B cell (primary cell): ENCODE results near the gene MOCS2. TPM values are rescaled to one million over a fixed set of nuclear protein-coding genes. Genes with fewer than 3 reads are reported as not detected.

Source experiments
- ATAC-seq: fragments of 200-7000 bp; cut with Tn5 transposase; one replicate; pipeline ENCODE4 v1.10.0; 2021; ENCODE audit warnings: low read depth, mild to moderate bottlenecking, moderate number of reproducible peaks, moderate library complexity
- CTCF ChIA-PET: fragments of 350-600 bp; sonication (Branson Sonifier 250); formaldehyde crosslinking; loops from one replicate; lab custom pipeline; 2021; ENCODE audit warnings: antibody characterized with exemption, inconsistent platforms; lab: Charles Lee
- POLR2A ChIA-PET: fragments of 350-600 bp; sonication (Branson Sonifier 250); formaldehyde crosslinking; loops from one replicate; lab custom pipeline; 2021; ENCODE audit warnings: antibody characterized with exemption; lab: Charles Lee
- DNase-seq: peaks from one replicate; pipeline ENCODE4 v3.0.0; 2013
- H2AFZ ChIP-seq: 2 replicates; pipeline ENCODE4 v1.6.1; 2012; ENCODE audit warnings: mild to moderate bottlenecking, low read depth, low read length; ENCODE audit not compliant: insufficient read depth, poor library complexity, severe bottlenecking
- H3K27ac ChIP-seq, 2 donors: 1 replicate in 1 of 2; 2 replicates in 1 of 2; pipeline ENCODE4 v1.5.1; 2012 to 2013; ENCODE audit warnings: low read length in 2 of 2, mild to moderate bottlenecking in 2 of 2, moderate library complexity in 1 of 2
- H3K27me3 ChIP-seq, 4 experiments: fragments of 200-600 bp in 1 of 4; sonication (generic) in 1 of 4; replicated peaks in 1 of 4; 1 replicate in 2 of 4; 2 replicates in 2 of 4; pipeline versions ENCODE4 v1.6.1 to v1.7.0; 2013 to 2016; ENCODE audit warnings: low read length in 3 of 4, mild to moderate bottlenecking in 2 of 4, mixed read lengths in 1 of 4, moderate library complexity in 1 of 4; ENCODE audit not compliant: insufficient read depth in 4 of 4, control insufficient read depth in 3 of 4; ENCODE audit errors: control extremely low read depth in 1 of 4
- H3K36me3 ChIP-seq, 2 experiments: replicated peaks in 1 of 2; 1 replicate in 1 of 2; 2 replicates in 1 of 2; pipeline versions ENCODE4 v1.6.1 to v1.7.1; 2013; ENCODE audit warnings: low read length in 1 of 2; ENCODE audit not compliant: insufficient read depth in 2 of 2, control insufficient read depth in 1 of 2; ENCODE audit errors: control extremely low read depth in 1 of 2, extremely low read depth in 1 of 2
- H3K4me1 ChIP-seq, 2 donors: fragments of 200-600 bp in 1 of 2; sonication (generic) in 1 of 2; 1 replicate in 1 of 2; 2 replicates in 1 of 2; pipeline versions ENCODE4 v1.5.1 to v1.6.1; 2013 to 2017; ENCODE audit warnings: low read length in 2 of 2; ENCODE audit not compliant: control insufficient read depth in 2 of 2, insufficient read depth in 2 of 2
- H3K4me2 ChIP-seq: replicated peaks from 2 replicates; pipeline ENCODE3; 2012; ENCODE audit warnings: mild to moderate bottlenecking, low read depth, low read length; ENCODE audit not compliant: poor library complexity, severe bottlenecking
- H3K4me3 ChIP-seq, 5 experiments: fragments of 200-600 bp in 1 of 5; sonication (generic) in 1 of 5; 1 replicate in 3 of 5; 2 replicates in 2 of 5; pipeline versions ENCODE4 v1.5.1 to v1.7.0; 2011 to 2016; ENCODE audit warnings: low read length in 4 of 5, mild to moderate bottlenecking in 4 of 5, low read depth in 2 of 5, control low read depth in 1 of 5, moderate library complexity in 1 of 5; ENCODE audit not compliant: insufficient read depth in 1 of 5; ENCODE audit errors: control extremely low read depth in 1 of 5, extremely low read depth in 1 of 5
- H3K79me2 ChIP-seq: fragments of 200-600 bp; sonication (generic); one replicate; pipeline ENCODE4 v1.6.0; 2016; ENCODE audit warnings: low read length; ENCODE audit not compliant: control insufficient read depth, insufficient read depth
- H3K9ac ChIP-seq: fragments of 200-600 bp; sonication (generic); 2 replicates; pipeline ENCODE4 v1.6.1; 2017; ENCODE audit warnings: mild to moderate bottlenecking, low read length, moderate library complexity
- H3K9me3 ChIP-seq, 3 donors: one replicate each; pipeline versions ENCODE4 v1.6.1 to v1.7.1; 2013; ENCODE audit warnings: low read length in 2 of 3; ENCODE audit not compliant: control insufficient read depth in 2 of 3, insufficient read depth in 1 of 3; ENCODE audit errors: control extremely low read depth in 1 of 3
- H4K20me1 ChIP-seq: 2 replicates; pipeline ENCODE4 v1.6.0; 2012; ENCODE audit warnings: mild to moderate bottlenecking, low read length; ENCODE audit not compliant: insufficient read depth, control insufficient read depth, poor library complexity, severe bottlenecking
- H3K27ac Mint-ChIP-seq: one replicate; pipeline ENCODE4 v1.8.0; 2021; ENCODE audit warnings: mixed read lengths
- H3K27me3 Mint-ChIP-seq: one replicate; pipeline ENCODE4 v1.8.0; 2021; ENCODE audit warnings: mixed read lengths
- H3K4me1 Mint-ChIP-seq: one replicate; pipeline ENCODE4 v1.8.0; 2021; ENCODE audit warnings: mixed read lengths
- H3K4me3 Mint-ChIP-seq: one replicate; pipeline ENCODE4 v1.8.0; 2021; ENCODE audit warnings: mixed read lengths
- H3K9me3 Mint-ChIP-seq: one replicate; pipeline ENCODE4 v1.8.0; 2022; ENCODE audit warnings: mixed read lengths; ENCODE audit not compliant: insufficient read depth
- EZH2 ChIP-seq: IDR thresholded peaks from 2 replicates; pipeline ENCODE4 v1.6.1; 2012; ENCODE audit warnings: borderline replicate concordance, low read depth, mild to moderate bottlenecking, moderate library complexity, low read length; ENCODE audit not compliant: insufficient read depth, poor library complexity, severe bottlenecking
- WGBS: methylation state at CpG from one replicate; pipeline ENCODE4 v1.1.5; 2013; ENCODE audit warnings: missing lambda C conversion rate; ENCODE audit not compliant: insufficient coverage; 5-methylcytosine and 5-hydroxymethylcytosine counted together
- intact Hi-C: fragments of 100-400 bp; cut with micrococcal nuclease; formaldehyde crosslinking; loops from one replicate; pipeline ENCODE4 v1.10.0; 2022
- polyA plus RNA-seq: library from polyadenylated mRNA; depleted of rRNA; stranded (reverse); fragments of >200 nt; gene quantifications from 2 replicates; pipeline ENCODE4 v1.2.3, GENCODE V29; 2012
- total RNA-seq, 2 donors: library from RNA; stranded (reverse); fragments of 120-200 nt in 1 of 2; gene quantifications; 1 replicate in 1 of 2; 2 replicates in 1 of 2; pipeline versions ENCODE4 v1.2.3 to v1.2.4, GENCODE V29; 2013 to 2022
- TF ChIP-seq, protein P1 (sequence below): fragments of 200-600 bp; IDR thresholded peaks from one replicate; pipeline ENCODE4 v1.8.0; 2022; ENCODE audit warnings: antibody characterized with exemption, mild to moderate bottlenecking

Gene MOCS2
- total and polyA plus RNA-seq, 2 donors (not counting 1 experiment from before 2014, with no cell fraction given) = 7.5 to 15.3 TPM

DNA sequence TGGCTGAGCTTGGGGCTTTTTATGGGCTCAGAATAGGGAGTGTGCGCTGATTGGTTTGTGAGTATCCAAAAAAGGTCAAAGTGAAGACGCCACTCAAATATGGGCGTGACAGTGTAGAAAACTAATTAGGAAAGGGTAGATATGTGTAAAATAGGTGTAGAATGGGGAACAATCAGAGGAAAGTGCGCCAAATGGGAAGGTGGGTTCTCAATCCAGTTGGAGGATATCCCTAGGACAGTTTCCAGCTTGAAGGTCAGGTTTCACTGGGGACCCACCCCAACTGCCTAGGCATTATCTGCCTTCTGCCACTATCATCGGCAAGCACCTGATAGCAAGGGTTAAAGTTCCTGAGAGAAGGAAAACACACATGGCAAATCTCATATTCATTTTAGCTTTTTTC is 9.3 kb upstream of the MOCS2 start:
- intact Hi-C loops = no loop called here
- Histone ChIP-seq H3K4me3 (no peak overlapping the region), H3K36me3 (no peaks in the 10 kb centered on the region), H3K9me3 (no peaks in the 10 kb centered on the region), H2AFZ (no peak overlapping the region), H3K4me2 (no peak overlapping the region), H3K79me2 (no peaks in the 10 kb centered on the region), H3K27me3 (no peaks in the 10 kb centered on the region), H4K20me1 (no peaks in the 10 kb centered on the region), H3K27ac (no peak overlapping the region), H3K4me1 (no peaks in the 10 kb centered on the region), H3K9ac (no peak overlapping the region)
- ChIA-PET POLR2A (no interaction called here), CTCF (no interaction called here)
- no peaks in the 10 kb centered on the region for H3K27me3 Mint-ChIP-seq
- DNase-seq = no peak
- no peaks in the 10 kb centered on the region for H3K9me3 Mint-ChIP-seq
- H3K4me3 Mint-ChIP-seq = no peak overlapping the region
- no peak for ATAC-seq
- no peaks in the 10 kb centered on the region for H3K4me1 Mint-ChIP-seq
- 95% methylated on average over 5 of the region's 5 CpGs for WGBS
- TF ChIP-seq EZH2 = no peak
- TF ChIP-seq, protein P1, sequence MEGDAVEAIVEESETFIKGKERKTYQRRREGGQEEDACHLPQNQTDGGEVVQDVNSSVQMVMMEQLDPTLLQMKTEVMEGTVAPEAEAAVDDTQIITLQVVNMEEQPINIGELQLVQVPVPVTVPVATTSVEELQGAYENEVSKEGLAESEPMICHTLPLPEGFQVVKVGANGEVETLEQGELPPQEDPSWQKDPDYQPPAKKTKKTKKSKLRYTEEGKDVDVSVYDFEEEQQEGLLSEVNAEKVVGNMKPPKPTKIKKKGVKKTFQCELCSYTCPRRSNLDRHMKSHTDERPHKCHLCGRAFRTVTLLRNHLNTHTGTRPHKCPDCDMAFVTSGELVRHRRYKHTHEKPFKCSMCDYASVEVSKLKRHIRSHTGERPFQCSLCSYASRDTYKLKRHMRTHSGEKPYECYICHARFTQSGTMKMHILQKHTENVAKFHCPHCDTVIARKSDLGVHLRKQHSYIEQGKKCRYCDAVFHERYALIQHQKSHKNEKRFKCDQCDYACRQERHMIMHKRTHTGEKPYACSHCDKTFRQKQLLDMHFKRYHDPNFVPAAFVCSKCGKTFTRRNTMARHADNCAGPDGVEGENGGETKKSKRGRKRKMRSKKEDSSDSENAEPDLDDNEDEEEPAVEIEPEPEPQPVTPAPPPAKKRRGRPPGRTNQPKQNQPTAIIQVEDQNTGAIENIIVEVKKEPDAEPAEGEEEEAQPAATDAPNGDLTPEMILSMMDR = no peak
- H3K27ac Mint-ChIP-seq = no peak overlapping the region

DNA sequence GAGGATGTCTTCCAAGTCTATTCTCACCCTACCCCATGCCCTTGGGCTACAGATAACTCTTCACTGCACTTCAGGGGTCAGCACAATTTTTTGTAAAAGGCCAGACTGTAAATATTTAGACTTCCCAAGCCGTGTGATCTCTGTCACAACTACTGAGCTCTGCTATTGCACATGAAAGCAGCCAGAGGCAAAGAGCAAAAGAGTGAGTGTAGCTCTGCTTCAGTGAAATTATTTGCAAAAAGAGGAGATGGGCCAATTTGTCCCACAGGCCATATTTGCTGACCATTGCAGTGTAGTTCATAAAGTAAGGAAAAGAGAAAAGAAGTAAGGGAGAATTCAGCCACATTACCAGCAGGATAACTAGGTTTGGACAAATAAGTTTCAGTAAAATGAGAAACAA is 7.0 kb upstream of the MOCS2 start:
- no peak overlapping the region for H3K4me2 ChIP-seq
- Mint-ChIP-seq H3K4me3 (no peak overlapping the region), H3K27me3 (no peaks in the 10 kb centered on the region), H3K9me3 (no peaks in the 10 kb centered on the region), H3K27ac (no peak overlapping the region), H3K4me1 (no peaks in the 10 kb centered on the region)
- H3K27ac ChIP-seq = no peak overlapping the region
- no peaks in the 10 kb centered on the region for H3K9me3 ChIP-seq
- DNase-seq (no peak), ATAC-seq (no peak)
- H3K79me2 ChIP-seq = no peaks in the 10 kb centered on the region
- H2AFZ ChIP-seq = no peak overlapping the region
- H3K36me3 ChIP-seq = no peaks in the 10 kb centered on the region
- H3K4me3 ChIP-seq = no peak overlapping the region
- H3K9ac ChIP-seq = no peak overlapping the region
- ChIA-PET CTCF (interaction anchor here (1.1 to 1.3 kb wide), 2 partner anchors 18 to 199 kb away, joined by 3 to 5 read pairs; no protein-coding TSS in a partner anchor), POLR2A (no interaction called here)
- no peaks in the 10 kb centered on the region for H3K4me1 ChIP-seq
- intact Hi-C loops = no loop called here
- WGBS = no CpG with 5 or more reads among the region's 1 CpG
- TF ChIP-seq, protein P1 = no peak
- no peak for TF ChIP-seq EZH2
- no peaks in the 10 kb centered on the region for H4K20me1 ChIP-seq
- no peaks in the 10 kb centered on the region for H3K27me3 ChIP-seq
